Dendritic cell treated with granulocyte-macrophage colony-stimulating factor and Interleukin-4, amounts not matched to agents 40 ng/mL and 50 ng/mL, for 4 days (primary cell): ENCODE data around the gene PGLYRP2.
"Not testable (repeated sequence)": the region's sequence is repeated elsewhere in the genome, so short reads cannot be mapped to it uniquely, and the experiment has no call there.

Experiments
- H3K27ac Mint-ChIP-seq: one replicate; pipeline ENCODE4 v1.8.0; 2022; ENCODE audit warnings: mild to moderate bottlenecking, mixed read lengths
- H3K27me3 Mint-ChIP-seq: one replicate; pipeline ENCODE4 v1.8.0; 2022; ENCODE audit warnings: mild to moderate bottlenecking, mixed read lengths
- H3K36me3 Mint-ChIP-seq: one replicate; pipeline ENCODE4 v1.8.0; 2022; ENCODE audit warnings: low read depth, mixed read lengths
- H3K4me1 Mint-ChIP-seq: one replicate; pipeline ENCODE4 v1.8.0; 2022; ENCODE audit warnings: low read depth, mixed read lengths
- H3K4me3 Mint-ChIP-seq: one replicate; pipeline ENCODE4 v1.8.0; 2022; ENCODE audit warnings: mild to moderate bottlenecking, moderate library complexity, mixed read lengths
- H3K9me3 Mint-ChIP-seq: one replicate; pipeline ENCODE4 v1.8.0; 2022; ENCODE audit warnings: mixed read lengths
- intact Hi-C: fragments of 100-400 bp; cut with micrococcal nuclease; formaldehyde crosslinking; loops from one replicate; pipeline ENCODE4 v1.15.0; 2022

The PGLYRP2 gene

DNA sequence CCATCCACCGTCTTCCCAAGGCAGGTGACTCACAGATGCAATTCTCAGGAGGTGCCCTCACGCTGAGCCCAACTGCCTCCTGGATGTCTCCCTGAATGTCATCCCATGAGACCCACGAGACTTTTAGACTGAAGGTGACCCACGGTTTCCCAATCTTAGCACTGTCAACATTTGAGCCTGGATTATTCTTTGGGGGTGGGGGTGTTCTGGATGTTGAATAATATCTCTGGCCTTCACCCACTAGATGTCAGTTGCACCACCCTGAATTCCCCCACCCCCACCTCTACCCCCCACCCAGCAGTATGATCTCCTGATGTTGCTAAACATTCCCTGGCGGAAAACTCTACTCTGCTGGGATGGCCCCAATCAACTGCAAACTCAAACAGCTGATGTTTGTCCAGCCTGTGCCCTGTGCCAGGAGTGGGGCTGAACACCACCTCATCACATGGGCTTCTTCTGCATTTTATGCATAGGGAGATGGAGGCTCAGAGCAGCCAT lies 26.8 kb upstream of the PGLYRP2 start:
- no peaks in the 10 kb centered on the region for H3K9me3 Mint-ChIP-seq
- peaks cover 15% of the 10 kb centered on the region for H3K4me1 Mint-ChIP-seq
- intact Hi-C loops, result no loop called here
- no peaks in the 10 kb centered on the region for H3K36me3 Mint-ChIP-seq
- peaks cover 48% of the 10 kb centered on the region for H3K27me3 Mint-ChIP-seq
- no peak overlapping the region for H3K27ac Mint-ChIP-seq
- H3K4me3 Mint-ChIP-seq, result no peak overlapping the region

DNA sequence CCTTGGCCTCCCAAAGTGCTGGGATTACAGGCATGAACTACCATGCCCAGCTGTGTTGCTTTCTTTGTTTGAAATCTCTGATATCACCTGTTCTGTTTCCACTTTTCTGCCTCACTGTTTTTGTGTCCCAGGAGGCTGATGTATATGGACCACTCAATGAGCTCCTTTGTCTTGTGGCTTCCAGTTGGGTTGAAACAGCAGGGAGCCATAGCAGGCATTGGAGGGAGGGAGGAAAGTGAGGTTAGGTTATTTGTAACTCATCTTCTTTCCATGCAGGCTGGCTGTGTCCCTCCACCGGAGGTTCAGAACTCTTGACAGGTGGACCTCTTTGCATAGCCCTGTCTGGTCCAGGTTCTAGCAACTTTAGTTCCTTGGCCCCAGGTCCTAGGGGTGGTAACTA lies 23.0 kb upstream of the PGLYRP2 start:
- Mint-ChIP-seq H3K4me3 (no peak overlapping the region), H3K27ac (no peak overlapping the region), H3K4me1 (no peaks in the 10 kb centered on the region), H3K36me3 (no peaks in the 10 kb centered on the region), H3K27me3 (peaks cover 34% of the 10 kb centered on the region), H3K9me3 (no peaks in the 10 kb centered on the region)
- intact Hi-C loops, result no loop called here

DNA sequence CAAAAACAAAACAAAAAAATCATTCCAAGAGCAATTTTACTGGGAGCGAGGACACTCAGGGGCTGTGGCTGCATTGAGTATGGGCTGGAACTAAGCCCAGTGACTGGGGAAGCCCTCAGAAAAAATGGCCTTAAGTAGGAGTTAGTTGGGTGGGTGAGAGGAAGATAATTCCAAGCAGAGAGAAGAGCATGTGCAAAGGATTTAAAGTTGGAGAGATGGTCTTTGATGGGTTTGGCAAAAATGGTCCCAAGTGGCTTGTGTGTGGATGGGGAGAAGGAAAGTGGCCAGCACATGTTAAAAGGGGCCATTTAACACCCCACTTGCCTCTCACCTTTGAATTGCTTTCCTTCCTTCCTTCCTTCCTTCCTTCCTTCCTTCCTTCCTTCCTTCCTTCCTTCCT lies 22.3 kb upstream of the PGLYRP2 start:
- Mint-ChIP-seq H3K4me3 (no peak overlapping the region), H3K9me3 (no peaks in the 10 kb centered on the region), H3K27me3 (peaks cover 30% of the 10 kb centered on the region), H3K4me1 (no peaks in the 10 kb centered on the region), H3K27ac (no peak overlapping the region), H3K36me3 (no peaks in the 10 kb centered on the region)
- intact Hi-C loops, result no loop called here

DNA sequence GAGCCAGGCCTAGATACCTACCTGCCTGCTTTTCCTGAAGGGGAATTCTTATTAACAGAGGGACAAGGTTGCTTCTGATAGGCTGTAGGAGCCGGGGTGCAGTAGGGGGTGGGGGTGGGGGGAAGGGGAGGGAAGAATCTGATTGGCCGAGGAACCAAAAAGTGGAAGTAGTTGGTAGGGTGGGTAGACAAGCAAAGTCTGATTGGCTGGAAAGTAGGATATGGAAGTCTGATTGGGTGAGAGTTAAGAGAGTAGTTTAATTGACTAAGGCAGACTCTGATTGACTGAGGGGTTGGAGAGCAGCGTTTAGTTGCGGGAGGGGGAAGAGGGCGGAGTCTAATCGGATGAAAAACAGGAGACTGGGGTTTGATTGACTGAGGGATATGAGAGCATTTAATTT lies 19.6 kb upstream of the PGLYRP2 start:
- H3K27me3 Mint-ChIP-seq, result peaks cover 23% of the 10 kb centered on the region
- intact Hi-C loops, result no loop called here
- no peak overlapping the region for H3K27ac Mint-ChIP-seq
- no peaks in the 10 kb centered on the region for H3K4me1 Mint-ChIP-seq
- H3K36me3 Mint-ChIP-seq, result no peaks in the 10 kb centered on the region
- no peak overlapping the region for H3K4me3 Mint-ChIP-seq
- no peaks in the 10 kb centered on the region for H3K9me3 Mint-ChIP-seq

DNA sequence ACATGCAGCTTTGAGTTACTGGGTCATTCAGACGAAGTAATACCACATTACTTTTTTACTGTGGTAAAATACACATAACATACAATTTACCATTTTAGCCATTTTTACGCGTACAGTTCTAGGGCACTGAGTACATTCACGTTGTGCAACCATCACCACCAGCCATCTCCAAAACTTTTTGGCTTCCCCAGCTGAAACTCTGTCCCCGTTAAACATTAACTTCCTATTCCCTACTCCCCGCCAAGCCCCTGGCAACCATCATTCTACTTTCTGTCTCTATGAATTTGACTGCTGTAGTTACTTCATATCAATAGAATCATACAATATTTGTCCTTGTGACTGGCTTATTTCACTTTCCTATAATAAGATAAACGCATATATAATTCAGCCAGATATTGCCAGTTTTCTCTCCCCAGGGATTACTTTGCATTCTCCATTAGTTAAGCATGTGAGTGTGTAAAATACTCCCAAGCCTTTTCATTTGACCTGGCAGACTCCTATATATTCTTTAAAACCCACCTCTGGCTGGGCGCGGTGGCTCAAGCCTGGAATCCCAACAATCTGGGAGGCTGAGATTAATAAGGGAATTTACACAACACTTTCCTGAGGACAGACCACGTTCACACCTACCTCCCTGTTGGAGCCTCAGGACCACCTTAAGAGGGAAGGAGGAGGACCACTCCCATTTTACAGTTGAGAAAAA lies 19.0 kb upstream of the PGLYRP2 start:
- Mint-ChIP-seq H3K36me3 (no peaks in the 10 kb centered on the region), H3K27me3 (peaks cover 23% of the 10 kb centered on the region), H3K9me3 (no peaks in the 10 kb centered on the region), H3K4me1 (no peaks in the 10 kb centered on the region), H3K27ac (no peak overlapping the region), H3K4me3 (no peak overlapping the region)
- intact Hi-C loops, result no loop called here

DNA sequence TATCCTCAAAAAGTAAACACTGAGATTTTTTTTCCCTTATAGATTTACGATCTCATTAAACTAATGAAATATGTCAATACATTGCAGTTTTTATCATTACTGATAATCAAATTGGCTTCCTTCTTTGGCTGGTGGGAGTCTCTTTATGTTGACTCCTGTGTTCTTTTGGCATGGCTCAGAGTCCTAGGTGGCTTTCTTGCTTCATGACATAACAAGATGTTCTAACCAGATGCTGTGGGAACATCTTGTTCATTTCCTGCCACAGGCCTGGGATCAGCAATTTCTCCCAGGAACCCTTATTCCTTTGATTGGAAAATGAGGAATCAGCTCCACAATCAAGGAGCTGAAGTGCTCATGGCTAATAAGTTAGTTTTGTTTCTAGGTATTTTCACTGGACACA lies 15.8 kb upstream of the PGLYRP2 start:
- no peaks in the 10 kb centered on the region for H3K36me3 Mint-ChIP-seq
- H3K9me3 Mint-ChIP-seq, result no peaks in the 10 kb centered on the region
- intact Hi-C loops, result no loop called here
- no peak overlapping the region for H3K27ac Mint-ChIP-seq
- no peak overlapping the region for H3K4me3 Mint-ChIP-seq
- H3K4me1 Mint-ChIP-seq, result no peaks in the 10 kb centered on the region
- peaks cover 16% of the 10 kb centered on the region for H3K27me3 Mint-ChIP-seq

DNA sequence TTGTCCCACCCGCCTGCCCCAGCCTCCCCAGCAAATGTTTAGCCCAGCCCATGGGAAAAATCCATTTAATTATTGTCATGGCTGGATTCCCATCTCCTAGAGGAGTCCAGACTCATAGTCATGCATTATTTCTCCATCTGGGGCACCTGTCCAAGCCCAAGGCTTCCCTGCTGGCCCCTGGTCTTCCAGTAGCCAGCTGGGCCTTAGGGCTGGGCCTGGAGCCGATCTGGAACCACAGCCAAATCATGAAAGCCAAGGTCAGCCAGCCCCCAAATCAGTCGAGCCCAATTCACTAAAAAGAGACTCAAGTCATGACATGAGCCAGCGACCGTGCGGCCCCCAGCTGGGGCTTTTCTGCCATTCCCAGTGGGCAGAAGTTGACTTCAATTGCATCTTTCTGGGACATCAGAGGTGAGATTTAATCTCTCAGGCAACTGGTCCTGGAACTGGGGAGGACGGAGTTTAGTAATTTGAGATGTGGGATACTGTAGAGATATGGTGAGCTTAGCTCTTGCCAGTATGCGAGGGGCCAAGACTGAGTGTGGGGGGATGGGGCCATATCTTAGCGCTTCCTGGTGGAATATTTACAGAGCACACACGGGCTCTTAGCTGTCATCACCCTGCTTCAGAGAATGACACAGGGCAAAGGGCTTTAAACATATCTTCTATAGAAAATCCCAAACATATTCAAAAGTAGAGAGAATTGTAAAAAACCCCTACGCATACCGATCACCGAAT lies 9.4 kb upstream of the PGLYRP2 start:
- H3K27ac Mint-ChIP-seq, result no peak overlapping the region
- intact Hi-C loops, result no loop called here
- no peak overlapping the region for H3K4me3 Mint-ChIP-seq
- peaks cover 7% of the 10 kb centered on the region for H3K9me3 Mint-ChIP-seq
- H3K27me3 Mint-ChIP-seq, result peaks cover 6% of the 10 kb centered on the region
- no peaks in the 10 kb centered on the region for H3K36me3 Mint-ChIP-seq
- no peaks in the 10 kb centered on the region for H3K4me1 Mint-ChIP-seq

DNA sequence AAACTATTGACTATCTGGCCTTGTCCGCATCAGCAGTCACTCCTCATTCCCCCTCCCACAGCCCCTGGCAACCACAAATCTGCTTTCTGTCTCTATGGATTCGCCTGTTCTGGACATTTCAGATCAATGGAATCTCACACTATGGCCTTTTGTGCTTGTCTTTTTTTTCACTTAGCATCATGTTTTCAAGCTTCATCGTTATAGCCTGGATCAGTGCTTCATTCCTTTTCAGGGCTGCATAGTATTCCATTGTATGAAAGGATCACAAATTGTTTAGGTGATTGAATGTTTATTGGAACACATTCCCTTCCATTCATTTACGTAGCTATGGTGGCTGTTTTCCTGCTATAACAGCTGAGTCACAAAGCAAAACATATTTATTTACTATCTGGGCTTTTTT lies 7.7 kb upstream of the PGLYRP2 start:
- peaks cover 7% of the 10 kb centered on the region for H3K9me3 Mint-ChIP-seq
- H3K36me3 Mint-ChIP-seq, result no peaks in the 10 kb centered on the region

DNA sequence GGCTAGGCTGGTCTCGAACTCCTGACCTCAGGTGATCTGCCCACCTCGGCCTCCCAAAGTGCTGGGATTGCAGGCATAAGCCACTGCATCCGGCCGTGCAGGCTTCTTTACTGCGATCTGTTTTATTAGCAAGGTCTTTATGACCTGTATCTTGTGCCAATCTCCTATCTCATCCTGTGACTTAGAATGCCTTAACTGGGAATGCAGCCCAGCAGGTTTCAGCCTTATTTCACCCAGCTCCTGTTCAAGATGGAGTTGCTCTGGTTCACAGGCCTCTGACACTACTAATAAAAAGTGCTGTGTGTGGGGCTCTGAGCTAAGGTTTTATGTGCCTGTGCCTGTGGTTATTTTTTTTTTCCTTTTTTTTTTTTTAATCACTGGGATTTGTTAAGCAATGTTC lies 6.5 kb upstream of the PGLYRP2 start:
- intact Hi-C loops, H3K9me3 Mint-ChIP-seq, H3K36me3 Mint-ChIP-seq, H3K4me1 Mint-ChIP-seq, H3K27me3 Mint-ChIP-seq, H3K27ac Mint-ChIP-seq, H3K4me3 Mint-ChIP-seq: not testable (repeated sequence)

More for the DNA sequence above, 7.7 kb upstream of the PGLYRP2 start:
- no peak overlapping the region for H3K4me3 Mint-ChIP-seq
- H3K27ac Mint-ChIP-seq, result no peak overlapping the region
- no peaks in the 10 kb centered on the region for H3K4me1 Mint-ChIP-seq
- intact Hi-C loops, result no loop called here
- no peaks in the 10 kb centered on the region for H3K27me3 Mint-ChIP-seq

DNA sequence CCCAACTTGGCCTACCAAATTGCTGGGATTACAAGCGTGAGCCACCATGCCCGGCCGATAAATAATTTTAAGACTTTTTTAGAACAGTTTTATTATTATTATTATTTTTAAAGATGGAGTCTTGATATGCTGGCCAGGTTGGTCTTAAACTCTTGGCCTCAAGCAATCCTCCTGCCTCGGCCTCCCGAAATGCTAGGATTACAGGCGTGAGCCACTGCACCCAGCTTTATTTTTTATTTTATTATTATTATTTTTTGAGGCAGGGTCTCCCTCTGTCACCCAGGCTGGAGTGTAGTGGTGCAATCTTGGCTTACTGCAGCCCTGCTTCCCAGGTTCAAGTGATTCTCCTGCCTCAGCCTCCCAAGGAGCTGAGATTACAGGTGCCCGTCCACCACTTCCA lies 1.7 kb upstream of the PGLYRP2 start:
- H3K4me3 Mint-ChIP-seq, H3K9me3 Mint-ChIP-seq, H3K27ac Mint-ChIP-seq, H3K27me3 Mint-ChIP-seq, H3K4me1 Mint-ChIP-seq, H3K36me3 Mint-ChIP-seq, intact Hi-C loops: not testable (repeated sequence)

DNA sequence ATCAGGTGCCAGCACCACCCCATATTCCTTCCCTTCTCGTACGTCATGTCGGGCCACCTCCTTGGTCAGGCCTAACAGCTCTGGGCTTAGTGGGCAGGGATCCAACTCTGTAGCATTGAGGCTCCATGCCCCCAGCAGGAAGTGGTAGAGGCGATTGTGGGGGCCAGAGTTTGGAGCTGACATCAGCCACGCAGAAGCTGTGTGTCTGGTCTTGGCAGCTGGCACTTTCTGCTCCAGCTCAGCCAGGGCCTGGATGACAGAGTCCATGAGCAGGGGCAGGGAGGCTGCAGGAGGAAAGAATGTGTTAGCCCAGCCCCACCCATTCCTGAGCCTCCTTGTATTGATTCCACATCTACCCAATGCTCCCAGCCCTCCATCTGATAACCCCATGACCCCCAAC lies 3.0 kb downstream of the PGLYRP2 start:
- intact Hi-C loops, result no loop called here
- no peak overlapping the region for H3K27ac Mint-ChIP-seq
- no peaks in the 10 kb centered on the region for H3K9me3 Mint-ChIP-seq
- H3K36me3 Mint-ChIP-seq, result no peaks in the 10 kb centered on the region
- peaks cover 9% of the 10 kb centered on the region for H3K27me3 Mint-ChIP-seq
- H3K4me1 Mint-ChIP-seq, result peaks cover 7% of the 10 kb centered on the region
- H3K4me3 Mint-ChIP-seq, result no peak overlapping the region

DNA sequence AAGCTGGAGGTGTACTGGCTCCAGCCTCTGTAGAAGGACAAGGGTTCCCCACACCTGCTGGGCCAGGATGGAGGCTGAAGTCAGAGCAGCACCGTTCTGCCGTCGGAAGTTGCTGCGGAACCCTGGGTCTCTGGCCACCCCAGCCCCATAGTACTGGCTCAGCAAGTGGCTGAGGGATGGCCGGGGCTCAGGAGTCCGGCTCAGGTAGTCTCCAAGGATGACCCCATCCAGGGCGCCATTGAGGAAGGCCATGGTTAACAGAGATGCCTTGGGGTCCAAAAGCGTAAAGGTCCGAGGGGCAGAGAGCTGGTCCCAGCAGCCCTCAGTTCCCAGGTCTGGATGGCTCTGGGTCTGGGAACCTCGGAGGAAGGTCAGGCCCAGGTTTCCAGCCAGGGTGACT lies 3.7 kb downstream of the PGLYRP2 start:
- intact Hi-C loops, result no loop called here

DNA sequence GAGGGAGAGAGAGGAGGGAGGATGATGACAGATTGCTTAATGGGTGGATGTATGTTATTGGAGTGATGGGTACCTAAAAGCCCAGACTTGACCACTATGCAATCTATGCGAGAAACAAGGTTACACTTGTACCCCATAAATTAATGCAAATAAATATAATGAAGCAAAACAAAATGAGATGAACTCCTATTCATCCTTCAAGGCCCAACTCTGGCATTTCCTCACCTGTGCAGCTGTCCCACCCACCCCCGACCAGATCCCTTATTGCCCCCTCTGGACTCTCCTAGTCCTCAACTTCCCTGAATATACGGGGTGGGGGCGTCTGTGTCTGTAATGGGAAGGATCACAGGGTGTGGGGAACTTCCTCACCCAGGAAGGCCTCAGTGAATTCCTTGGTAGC lies 4.1 kb downstream of the PGLYRP2 start:
- intact Hi-C loops, result no loop called here
- Mint-ChIP-seq H3K9me3 (no peaks in the 10 kb centered on the region), H3K36me3 (no peaks in the 10 kb centered on the region), H3K4me1 (peaks cover 9% of the 10 kb centered on the region), H3K4me3 (no peak overlapping the region), H3K27me3 (peaks cover 17% of the 10 kb centered on the region), H3K27ac (no peak overlapping the region)

More for the DNA sequence above, 3.7 kb downstream of the PGLYRP2 start:
- H3K27me3 Mint-ChIP-seq, result peaks cover 15% of the 10 kb centered on the region
- peaks cover 7% of the 10 kb centered on the region for H3K4me1 Mint-ChIP-seq
- H3K9me3 Mint-ChIP-seq, result no peaks in the 10 kb centered on the region
- H3K36me3 Mint-ChIP-seq, result no peaks in the 10 kb centered on the region
- H3K4me3 Mint-ChIP-seq, result no peak overlapping the region
- no peak overlapping the region for H3K27ac Mint-ChIP-seq

DNA sequence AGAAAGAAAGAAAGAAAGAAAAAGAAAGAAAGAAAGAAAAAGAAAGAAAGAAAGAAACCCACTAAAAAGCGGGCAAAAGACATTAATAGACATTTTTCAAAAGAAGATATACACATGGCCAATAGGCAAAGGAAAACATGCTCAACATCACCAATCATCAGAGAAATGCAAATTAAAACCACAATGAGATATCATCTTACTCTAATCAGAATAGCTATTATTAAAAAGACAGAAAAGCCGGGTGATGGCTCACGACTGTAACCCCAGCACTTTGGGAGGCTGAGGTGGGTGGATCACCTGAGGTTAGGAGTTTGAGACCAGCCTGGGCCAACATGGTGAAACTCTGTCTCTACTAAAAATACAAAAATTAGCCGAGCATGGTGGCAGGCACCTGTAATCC lies 5.5 kb downstream of the PGLYRP2 start:
- H3K4me1 Mint-ChIP-seq, result peaks cover 16% of the 10 kb centered on the region

More for the DNA sequence above, 5.5 kb downstream of the PGLYRP2 start:
- intact Hi-C loops, H3K27ac Mint-ChIP-seq, H3K36me3 Mint-ChIP-seq, H3K9me3 Mint-ChIP-seq, H3K4me3 Mint-ChIP-seq: not testable (repeated sequence)
- H3K27me3 Mint-ChIP-seq, result peaks cover 31% of the 10 kb centered on the region
